NT2/D1 (cell line): Measurements from ENCODE around the gene PIP5K1A.

Experiments
- SUZ12 ChIP-seq: IDR thresholded peaks from 2 replicates; pipeline ENCODE4 v1.6.1; 2011; ENCODE audit not compliant: insufficient read length, insufficient read depth; ENCODE audit errors: extremely low read depth
- ZNF274 ChIP-seq: IDR thresholded peaks from 2 replicates; pipeline ENCODE4 v1.6.1; 2011; ENCODE audit warnings: mild to moderate bottlenecking, low read depth, low read length

DNA sequence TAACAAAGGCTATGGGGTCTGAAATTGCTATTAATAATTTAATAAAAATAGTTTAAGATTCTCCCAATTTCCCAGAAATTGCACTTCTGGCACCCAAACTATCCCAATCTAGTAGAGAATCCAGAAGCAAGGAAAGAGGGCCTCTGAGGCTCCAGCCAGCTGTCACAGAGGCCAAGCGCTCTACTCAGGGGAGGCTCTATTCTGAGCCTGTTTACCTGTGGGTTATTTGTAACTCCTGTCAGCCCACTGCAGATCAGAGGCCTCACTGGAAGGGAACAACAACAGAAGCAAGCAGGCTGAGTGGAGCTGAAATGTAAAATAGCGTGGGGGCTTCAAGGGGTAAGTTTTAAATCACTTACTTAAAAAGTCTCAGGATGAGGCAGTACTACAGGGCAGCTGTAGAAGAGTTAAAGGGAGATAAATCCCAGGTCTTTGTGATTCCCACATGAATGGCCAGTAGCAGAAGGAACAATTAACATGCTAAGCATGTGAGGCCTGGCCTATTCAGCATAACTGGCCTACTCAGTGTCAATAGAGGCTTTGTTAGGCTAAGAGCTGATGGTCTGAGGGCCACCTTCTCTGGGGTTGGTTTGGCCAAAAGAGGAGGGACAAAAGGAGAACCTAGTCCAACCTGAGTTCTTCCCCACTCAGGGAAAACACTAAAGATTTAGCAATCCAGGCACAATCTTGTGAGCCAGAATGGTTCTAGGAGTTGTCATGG is 96.5 kb downstream of the PIP5K1A start:
- TF ChIP-seq ZNF274 (no peak), SUZ12 (no peak)
